ENCODE data around the gene ACP7.
"Not testable (repeated sequence)": the region's sequence is repeated elsewhere in the genome, so short reads cannot be mapped to it uniquely, and the experiment has no call there.

The ACP7 gene

DNA sequence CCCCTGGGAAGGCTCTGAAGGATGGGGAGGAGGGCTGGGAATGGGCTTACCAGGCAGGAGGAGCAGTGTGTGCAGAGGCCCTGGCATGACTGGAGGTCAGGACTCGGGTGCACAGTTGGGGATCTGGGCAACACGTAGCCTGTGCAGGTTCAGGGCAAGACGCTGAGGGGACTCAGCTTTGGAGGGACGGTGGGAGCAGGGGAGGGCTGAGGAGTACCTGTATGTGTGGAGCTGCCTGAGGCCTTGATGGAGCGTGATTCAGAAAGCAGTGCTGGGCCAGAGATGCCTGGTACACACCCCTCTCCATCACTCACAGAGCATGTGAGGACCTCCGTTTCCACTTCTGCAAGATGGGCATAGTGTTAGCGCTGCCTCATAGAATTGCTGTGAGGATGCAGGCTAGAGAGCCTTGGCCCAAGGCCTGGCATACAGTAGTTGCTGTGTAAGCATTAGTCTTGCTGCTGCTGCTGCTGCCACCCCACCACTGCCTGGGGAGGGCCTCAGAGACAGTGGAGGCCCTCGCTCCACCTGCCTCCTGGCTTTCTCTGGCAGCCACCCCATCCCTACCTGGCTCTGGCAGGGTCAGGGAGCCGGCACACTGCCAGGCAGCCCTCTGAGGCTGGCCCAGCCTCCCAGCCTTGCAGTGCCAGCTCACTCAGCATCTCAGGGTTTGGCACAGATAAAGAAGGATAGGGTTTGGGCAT lies 43.8 kb downstream of the ACP7 start:
- no peak for DNase-seq (ENCODE audit: extremely low spot score, insufficient read length, low read depth)

DNA sequence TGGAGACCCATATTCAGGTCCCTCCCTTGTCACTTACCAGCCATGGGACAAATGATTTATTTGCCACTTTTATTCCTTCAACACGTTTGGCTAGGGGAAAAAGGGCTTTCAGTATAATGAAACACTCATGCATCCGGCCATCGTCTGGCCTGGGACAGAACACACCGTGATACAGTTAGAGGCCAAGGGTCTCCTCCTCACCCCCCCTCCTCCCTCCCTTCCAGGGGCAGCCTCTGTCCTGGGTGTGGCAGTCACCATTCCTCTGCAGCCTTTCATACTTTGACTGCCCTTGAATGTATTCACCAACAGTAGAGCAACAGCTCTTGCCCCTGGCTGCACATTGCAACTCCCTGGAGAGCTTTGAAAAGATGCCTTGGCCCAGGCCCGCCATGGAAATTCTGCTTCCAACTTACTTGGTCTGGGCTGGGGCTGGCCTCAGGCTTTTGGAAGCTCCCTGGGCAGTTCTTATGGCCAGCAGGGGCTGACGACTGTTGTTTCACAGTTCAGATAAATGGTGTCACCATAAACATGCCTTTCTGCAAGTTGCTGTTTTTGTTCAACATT lies 44.4 kb downstream of the ACP7 start:
- FAIRE-seq: no peak
- no peak for DNase-seq (ENCODE audit: extremely low spot score, insufficient read length, low read depth)

More for the DNA sequence above, 43.8 kb downstream of the ACP7 start:
- FAIRE-seq: no peak

DNA sequence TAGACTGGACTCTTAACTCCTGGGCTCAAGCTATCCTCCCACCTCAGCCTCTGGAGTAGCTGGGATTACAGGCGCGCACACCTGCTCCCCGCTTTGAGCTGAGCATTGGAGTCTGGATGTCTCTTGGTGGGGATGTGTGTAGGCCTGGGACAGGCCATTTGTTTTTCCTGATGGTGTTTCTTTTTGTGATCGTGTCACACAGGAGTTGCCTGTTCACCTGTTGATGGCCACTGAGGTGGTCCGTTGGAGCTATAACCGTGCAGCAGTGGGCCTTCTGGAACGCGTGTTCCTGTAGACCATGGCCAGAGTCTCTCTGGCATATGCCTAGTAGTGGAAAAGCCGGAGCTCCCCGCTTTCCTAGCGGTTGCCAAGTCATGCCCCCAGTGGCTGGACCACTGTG lies 44.9 kb downstream of the ACP7 start:
- FAIRE-seq: no peak
- DNase-seq (ENCODE audit: extremely low spot score, insufficient read length, low read depth): no peak

DNA sequence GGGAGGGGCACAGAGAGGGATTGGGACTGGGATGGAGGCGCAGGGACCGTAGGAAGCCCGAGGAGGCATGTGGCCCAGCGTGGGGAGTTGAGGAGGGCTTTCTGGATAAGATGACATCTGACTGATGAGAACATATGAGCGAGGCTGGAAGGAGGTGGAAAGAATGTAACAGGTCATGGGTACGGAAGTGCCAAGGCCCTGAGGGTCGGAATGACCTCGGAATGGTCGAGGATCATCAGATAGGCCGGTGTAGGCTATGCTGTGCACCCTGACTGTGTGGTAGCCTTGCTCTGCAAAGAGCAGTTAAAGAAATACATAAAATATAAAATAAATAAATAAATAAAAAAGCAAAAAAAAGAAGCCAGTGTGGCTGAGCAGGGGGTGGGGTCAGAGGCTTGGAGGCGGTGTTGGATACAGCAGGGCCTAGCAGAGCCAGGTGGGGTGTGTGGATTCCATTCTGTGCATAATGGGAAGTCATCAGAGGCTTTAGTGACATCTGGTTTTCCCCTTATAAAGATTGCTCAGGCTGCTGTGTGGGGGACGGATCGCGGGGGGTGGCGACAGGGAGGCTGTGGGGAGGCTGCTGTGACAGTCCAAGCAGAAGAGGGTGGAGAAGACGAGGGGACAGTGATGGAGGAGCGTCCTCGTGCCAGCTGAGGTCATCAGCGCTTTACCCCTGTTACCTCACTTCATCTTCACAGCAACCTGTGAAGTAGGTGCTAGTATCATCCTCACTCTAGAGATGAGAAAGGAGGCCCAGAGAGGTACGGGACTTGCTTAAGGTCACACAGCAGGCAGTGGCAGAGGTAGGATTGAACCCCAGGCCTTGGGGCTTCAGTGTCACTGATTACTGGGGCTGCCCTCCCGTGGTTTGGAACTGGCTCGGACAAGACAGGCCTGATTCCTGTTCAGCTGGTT lies 46.4 kb downstream of the ACP7 start:
- FAIRE-seq: no peak
- no peak for DNase-seq (ENCODE audit: extremely low spot score, insufficient read length, low read depth)

DNA sequence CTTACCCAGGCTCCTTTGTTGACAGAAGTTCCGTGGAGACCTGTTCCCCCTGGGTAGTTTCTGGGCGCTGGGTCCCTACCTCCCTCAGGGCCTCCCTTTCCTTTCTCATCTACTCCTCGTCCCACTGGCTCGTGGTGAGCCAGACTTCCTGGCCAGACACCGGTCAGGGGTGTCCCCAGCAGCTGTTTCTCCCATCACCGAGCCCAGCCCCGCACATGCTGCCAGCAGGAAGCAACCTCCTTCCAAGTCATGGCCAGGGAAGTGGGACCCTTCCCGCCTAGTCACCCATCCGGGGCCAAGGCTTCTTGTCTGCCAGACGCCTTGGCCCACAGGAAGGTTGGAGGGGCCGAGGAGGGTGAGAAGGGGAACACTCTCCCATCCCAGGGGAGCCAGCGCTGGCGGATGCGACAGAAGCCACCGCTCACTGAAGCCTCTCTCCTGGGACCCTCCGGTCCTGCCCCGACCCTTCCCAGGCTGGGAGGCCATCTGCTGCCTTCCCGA lies 47.1 kb downstream of the ACP7 start:
- FAIRE-seq (no peak), DNase-seq (ENCODE audit: extremely low spot score, insufficient read length, low read depth) (no peak)

DNA sequence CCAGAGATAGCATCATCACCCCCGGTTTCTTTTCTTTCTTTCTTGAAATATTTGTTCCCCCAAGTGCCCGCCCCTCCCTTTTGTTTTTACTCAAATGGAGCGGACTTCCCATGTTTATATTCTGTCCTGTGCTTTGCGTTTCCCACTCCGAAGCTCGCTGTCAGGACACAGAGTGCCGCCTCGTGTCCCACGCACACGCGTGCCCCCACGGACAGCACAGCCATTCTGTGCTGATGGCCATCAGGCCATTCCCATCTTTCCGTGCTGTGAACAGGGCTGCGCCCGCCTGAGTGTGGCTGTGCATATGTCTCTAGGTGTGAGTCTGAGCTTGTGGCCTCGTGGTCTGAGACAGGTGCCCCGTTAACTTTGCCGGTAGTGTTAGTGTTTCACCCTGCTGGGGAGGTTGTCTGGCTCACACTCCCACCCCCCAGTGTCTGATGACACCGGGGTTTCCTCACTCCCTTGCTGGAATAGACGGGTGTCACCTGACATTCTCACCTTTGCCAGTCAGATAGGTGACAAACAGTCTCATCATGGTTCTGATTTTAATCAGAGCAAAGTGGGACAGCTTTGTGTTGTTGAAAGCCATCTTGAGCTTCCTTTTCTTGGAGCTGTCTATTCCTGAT lies 48.3 kb downstream of the ACP7 start:
- FAIRE-seq: no peak
- DNase-seq (ENCODE audit: extremely low spot score, insufficient read length, low read depth): no peak

DNA sequence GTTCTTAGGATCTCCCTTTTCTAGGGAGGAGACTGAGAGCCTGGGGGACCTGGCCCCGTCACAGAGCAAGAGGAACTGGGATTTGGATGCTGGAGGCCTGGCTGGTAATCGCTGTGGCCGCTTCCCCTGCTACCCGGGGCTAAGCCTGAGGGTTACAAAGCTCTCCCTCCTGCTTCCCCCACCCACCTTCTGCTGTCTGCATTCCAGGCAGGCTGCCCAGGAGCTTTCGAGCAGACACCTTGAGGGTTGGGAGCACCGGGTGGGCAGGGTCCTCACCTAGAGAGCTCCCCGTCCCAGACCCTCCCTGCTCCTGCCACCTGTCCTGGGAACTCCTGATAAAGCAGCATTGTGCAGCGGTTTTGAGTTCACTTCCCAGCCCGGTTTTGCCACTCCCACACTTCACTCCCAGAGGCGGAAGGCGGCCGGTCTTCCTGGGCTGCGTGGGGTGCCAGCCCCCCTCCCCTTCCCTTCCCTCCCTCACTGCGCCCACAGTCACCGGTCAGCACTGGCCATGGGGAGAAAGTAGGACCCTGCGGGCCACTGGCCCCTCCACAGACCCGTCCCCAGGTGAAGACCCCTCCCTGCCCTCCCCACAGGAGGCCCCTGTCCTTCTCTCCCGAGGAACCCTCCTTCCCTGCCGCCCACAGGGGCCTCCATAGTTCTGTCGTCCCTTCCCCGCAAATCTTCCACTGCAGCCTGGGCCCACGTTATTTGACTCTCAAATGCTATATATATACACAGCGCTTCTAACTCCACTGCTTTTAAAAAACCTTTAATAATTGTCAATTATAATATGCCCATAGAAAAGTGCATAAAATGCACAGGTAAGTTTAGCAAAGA lies 49.5 kb downstream of the ACP7 start:
- DNase-seq (ENCODE audit: extremely low spot score, insufficient read length, low read depth): no peak
- no peak for FAIRE-seq

DNA sequence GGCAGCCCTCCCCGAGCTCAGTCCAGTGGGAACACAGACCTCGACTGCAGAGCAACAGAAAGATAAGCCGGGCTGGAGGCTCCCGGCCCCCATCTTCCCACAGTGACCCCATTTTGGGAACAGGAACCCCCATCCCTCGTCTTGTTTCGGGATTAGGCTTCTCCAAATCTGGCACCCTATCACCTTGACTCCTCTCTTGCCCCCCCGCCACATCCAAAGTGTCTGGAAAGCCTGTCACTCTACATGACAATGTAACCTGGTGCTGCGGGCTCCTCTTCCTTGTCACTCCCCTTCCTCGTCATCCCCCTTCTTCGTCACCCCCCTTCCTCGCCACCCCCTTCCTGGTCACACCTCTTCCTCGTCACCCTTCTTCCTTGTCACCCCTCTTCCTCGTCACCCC lies 51.5 kb downstream of the ACP7 start:
- no peak for FAIRE-seq

DNA sequence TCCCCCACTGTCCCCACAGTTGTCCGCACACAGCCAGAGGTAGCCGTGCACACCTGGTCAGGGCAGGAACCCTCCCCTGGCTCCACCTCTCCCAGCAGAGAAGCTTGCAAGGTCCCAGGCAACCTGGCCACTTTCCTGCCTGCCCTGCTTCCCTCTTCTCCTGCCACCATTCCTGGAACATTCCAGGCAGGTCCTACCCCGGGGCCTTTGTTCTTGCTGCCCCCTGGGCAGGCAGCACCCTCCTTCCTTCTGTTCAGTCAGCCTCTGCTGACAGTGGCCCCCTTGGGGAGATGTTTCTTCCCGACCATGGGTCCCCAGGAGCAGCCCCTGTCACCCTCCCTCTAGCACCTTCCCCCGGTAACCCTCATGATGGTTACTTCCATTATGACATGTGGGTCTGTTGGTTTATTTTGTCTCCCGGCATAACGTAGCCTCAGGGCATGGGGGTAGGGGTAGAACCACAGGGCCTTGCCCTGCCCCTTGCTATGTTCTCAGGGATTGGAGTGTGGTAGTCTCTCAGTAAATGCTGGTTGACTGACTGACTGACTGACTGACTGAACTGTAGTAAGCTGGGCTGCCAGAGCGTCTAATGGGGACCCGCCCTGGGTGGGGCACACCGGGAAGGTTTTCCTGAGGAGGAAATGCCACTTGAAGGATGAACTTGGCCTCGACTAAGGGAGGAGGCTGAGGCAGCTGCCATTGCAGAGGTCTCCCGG lies 52.2 kb downstream of the ACP7 start:
- no peak for FAIRE-seq

More for the DNA sequence above, 51.5 kb downstream of the ACP7 start:
- DNase-seq (ENCODE audit: extremely low spot score, insufficient read length, low read depth): no peak

DNA sequence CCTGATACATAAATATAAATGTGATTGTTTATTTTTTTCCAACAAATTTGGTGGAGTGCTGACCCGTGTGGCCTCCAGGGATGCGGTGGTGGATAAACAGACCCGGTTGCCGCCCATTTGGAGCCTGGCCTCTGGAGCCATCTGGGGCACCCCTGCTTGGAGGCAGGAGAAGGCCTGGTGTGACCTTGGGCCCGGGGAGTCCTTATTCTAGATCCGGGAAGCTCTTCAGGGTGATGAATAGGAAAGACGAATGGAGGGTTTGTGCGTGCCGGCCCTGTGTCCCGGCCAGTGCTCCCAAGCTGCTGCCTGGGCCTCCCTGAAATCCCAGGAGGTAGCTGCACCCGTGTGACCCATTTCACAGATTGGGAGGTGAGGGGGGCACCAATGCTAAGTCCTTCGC lies 53.0 kb downstream of the ACP7 start:
- FAIRE-seq: no peak
- DNase-seq (ENCODE audit: extremely low spot score, insufficient read length, low read depth): no peak

More for the DNA sequence above, 52.2 kb downstream of the ACP7 start:
- DNase-seq (ENCODE audit: extremely low spot score, insufficient read length, low read depth): no peak

DNA sequence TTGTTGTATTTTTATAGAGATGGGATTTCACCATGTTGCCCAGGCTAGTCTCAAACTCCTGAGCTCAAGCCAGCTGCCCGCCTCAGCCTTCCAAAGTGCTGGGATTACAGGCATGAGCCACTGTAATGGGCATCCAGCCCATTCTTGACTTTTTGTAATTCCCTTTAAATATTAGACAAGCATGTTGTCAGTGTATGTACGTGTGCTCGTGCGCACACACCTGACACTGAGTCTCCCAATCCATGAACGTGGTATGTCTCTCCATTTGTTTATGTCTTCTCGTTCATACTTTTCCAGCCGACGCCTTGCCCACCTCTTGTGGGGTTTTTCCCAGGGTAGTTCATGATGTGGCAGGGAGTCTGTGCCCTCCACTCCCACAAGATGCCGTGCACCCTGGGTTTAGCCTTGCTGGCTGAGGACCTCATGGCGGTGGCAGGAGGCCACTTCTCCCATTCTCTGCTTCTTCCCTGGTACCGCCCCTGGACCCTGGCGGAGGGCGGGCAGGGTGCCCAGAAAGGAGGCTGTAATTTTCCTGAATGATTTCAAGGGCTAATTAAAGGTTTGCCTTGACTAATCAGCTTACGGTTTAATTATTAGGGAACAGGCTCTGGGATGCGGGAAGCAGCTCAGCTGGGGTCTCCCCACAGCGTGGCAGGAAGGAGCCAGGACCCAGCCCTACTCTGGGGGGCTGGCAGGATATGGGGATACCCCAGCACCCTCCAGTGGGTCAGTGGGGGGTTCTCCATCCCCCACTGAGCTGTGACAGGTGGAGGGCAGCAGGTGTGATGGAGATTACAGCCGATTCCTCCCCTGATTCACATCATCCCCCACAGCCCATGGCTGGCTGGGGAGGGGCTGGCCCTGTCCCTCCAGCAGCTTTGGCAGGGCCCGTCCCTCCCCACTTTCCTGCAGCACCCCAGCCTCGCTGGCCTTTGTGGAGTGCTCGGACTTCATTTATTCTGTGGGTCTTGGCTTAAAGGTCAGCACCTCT lies 54.3 kb downstream of the ACP7 start:
- FAIRE-seq: no peak
- DNase-seq (ENCODE audit: extremely low spot score, insufficient read length, low read depth): no peak

DNA sequence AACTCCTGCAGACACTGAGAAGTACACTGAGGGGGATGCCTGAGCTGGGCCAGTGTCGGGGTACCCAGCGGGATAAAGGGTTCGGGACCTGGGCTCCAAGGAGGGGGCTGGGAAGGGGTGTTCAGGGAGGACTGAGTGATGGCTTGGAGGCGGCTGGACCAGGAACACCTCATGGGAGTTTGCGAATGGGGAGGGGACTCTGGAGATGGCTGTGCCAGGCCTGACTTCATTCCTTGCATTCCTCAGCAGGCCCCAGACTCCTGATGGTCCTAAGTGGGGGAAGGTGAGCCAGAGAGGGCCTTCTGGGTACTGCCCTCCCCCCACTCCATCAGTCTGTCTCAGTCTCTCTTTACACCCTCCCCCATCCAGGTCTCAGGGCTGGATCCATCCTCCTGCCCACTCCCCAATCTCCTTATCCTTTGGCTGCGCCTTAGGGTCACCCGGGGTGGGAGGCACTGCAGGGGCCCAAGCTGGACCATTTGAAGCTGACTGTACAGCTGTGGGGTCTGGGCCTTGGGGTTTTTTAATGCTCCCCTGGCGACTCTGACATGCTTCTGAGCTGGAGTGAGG lies 55.2 kb downstream of the ACP7 start:
- no peak for DNase-seq (ENCODE audit: extremely low spot score, insufficient read length, low read depth)
- FAIRE-seq: no peak

DNA sequence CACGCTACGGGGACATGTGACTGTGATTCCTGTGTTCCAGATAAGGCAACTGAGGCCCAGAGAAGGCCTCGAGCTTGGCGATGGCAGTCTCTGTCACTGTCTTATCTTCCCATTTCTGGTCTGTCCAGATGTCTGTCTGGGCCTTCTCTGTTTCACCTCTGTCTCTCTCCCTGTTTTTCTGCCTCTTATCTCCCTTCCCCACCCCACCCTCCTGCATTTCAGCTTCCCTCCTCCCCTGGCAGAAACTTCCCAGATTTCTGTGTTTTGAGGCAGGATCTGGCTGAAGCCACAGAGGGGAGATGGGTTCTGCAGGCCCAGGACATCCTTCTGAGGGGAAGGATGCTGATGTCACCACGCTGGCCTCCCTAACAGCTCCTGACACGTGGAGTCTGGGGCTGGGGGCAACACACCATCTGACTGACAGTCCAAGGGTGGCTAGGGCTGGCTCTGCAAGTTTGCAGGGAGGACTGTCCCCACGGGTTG lies 55.8 kb downstream of the ACP7 start:
- FAIRE-seq: no peak
- no peak for DNase-seq (ENCODE audit: extremely low spot score, insufficient read length, low read depth)

DNA sequence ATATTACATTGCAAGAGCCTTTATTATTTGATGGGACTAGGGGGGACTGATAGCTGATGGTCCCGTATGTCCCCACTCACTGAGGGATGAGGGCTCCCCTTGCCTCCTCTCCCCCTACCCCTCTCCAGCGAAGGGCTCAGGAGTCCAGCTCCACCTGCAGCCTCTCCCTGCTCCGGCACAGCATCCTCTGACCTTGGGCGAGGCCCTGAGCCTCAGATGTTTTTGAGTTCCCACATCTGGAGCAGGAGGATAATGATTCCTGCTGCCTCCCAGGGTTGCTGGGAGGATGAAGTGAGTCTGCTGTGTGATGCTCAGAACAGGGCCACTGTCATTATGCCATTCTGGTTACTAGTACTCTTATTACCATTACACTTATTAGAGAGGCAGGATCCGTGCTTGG lies 56.4 kb downstream of the ACP7 start:
- DNase-seq (ENCODE audit: extremely low spot score, insufficient read length, low read depth): no peak
- no peak for FAIRE-seq

DNA sequence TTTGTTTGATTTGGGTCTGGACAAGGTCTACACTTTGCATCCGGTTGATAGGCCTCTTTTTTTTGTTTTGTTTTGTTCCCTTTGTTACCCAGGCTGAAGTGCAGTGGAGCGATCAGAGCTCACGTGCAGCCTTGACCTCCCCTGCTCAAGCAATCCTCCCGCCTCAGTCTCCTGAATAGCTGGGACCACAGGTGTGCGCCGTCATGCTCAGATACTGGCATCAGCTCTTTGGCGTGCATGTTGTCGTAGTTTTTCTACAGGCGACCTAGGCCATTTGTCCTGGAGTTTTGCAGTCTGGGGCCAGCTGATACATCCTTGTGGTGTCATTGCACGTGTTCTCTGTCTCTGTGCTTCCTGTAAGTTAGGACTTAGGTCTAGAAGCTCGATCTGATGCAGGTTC lies 57.8 kb downstream of the ACP7 start:
- DNase-seq (ENCODE audit: extremely low spot score, insufficient read length, low read depth) (no peak), FAIRE-seq (no peak)

DNA sequence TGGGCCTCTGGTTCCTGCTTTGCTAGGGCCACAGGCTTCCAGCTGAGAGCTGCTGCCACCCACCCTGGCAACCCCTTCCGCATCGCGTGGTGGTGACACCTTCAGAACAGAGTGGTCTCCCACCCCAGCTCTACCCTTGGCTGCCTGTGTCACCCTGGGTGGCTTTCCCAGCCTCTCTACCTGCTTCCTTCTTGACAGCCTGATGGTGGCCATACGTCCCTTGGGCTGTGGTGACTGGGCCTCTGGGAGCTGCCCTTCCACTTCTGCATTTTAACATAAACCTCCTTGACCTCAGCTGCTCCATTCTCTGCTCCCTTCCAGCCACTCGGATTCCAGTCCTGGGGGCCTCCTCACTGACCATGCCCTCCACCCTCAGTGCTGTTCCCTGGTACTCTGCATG lies 58.5 kb downstream of the ACP7 start:
- DNase-seq (ENCODE audit: extremely low spot score, insufficient read length, low read depth): no peak
- FAIRE-seq: no peak

DNA sequence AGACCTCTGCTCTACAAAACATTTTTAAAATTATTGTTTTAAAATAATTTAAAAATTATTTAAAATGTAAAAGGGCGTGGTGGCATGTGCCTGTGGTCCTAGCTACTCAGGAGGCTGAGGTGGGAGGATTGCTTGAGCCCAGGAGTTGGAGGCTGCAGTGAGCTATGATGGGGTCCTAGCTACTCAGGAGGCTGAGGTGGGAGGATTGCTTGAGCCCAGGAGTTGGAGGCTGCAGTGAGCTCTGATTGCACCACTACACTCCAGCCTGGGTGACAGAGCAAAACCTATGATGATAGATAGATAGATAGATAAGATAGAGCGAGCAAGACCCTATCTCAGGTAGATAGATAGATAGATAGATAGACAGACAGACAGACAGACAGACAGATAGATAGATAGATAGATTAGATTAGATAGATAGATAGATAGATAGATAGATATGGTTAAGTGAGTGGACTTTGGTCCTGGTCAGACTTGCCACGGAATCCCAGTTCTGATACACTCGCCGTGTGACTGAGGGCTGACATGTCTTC lies 59.7 kb downstream of the ACP7 start:
- not testable (repeated sequence) for FAIRE-seq; DNase-seq (ENCODE audit: extremely low spot score, insufficient read length, low read depth)
